Measurements from ENCODE around the gene UBE2J1. TPM values are rescaled to one million over a fixed set of nuclear protein-coding genes. Genes with fewer than 3 reads are reported as not detected.

UBE2J1 gene
- total RNA-seq, 1 experiment from 2014 or later, result 22.4 TPM

DNA sequence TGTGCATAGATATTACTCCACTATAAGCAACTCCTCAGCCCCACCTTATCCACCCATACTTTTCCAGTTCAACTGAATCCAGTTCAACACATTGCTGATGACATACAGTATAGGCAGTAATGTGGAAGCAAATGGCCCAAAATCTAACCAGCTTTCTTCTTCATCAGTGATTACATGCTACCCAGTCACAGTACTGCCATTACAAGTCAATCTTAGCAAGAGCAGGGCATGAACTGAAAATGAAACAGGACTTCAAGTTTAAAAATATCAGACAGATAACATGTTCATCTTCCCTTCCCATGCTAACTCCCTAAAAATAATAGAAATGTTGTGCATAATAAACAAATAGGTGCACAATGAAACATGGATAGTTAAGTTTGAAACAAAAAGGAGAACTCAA, 40.3 kb upstream of the UBE2J1 start:
- no peaks in the 10 kb centered on the region for H3K79me2 ChIP-seq (ENCODE audit: low read length)
- BruUV-seq (replicated peaks), result no TSS peak
- no peaks in the 10 kb centered on the region for H3F3A ChIP-seq (ENCODE audit: low read length, unreplicated experiment)
- H3K4me2 ChIP-seq (ENCODE audit: low read length), result no peak overlapping the region
- no peak overlapping the region for H3K27ac ChIP-seq (ENCODE audit: low read length)
- H3K36me3 ChIP-seq (ENCODE audit: low read depth, low read length), result no peaks in the 10 kb centered on the region
- no peak overlapping the region for H3K4me3 ChIP-seq (ENCODE audit: low read length)
- DNase-seq, result no peak
- ChIA-PET POLR2A (ENCODE audit: unreplicated experiment) (no interaction called here), CTCF (no interaction called here)
- no peak overlapping the region for H3K9ac ChIP-seq (ENCODE audit: low read length)
- ATAC-seq, result no peak
- H4K20me1 ChIP-seq (ENCODE audit: low read length), result no peaks in the 10 kb centered on the region
- no peaks in the 10 kb centered on the region for H3K4me1 ChIP-seq (ENCODE audit: insufficient read depth, low read length)
- intact Hi-C loops (cut with micrococcal nuclease), result no loop called here
- TF ChIP-seq, protein P1, sequence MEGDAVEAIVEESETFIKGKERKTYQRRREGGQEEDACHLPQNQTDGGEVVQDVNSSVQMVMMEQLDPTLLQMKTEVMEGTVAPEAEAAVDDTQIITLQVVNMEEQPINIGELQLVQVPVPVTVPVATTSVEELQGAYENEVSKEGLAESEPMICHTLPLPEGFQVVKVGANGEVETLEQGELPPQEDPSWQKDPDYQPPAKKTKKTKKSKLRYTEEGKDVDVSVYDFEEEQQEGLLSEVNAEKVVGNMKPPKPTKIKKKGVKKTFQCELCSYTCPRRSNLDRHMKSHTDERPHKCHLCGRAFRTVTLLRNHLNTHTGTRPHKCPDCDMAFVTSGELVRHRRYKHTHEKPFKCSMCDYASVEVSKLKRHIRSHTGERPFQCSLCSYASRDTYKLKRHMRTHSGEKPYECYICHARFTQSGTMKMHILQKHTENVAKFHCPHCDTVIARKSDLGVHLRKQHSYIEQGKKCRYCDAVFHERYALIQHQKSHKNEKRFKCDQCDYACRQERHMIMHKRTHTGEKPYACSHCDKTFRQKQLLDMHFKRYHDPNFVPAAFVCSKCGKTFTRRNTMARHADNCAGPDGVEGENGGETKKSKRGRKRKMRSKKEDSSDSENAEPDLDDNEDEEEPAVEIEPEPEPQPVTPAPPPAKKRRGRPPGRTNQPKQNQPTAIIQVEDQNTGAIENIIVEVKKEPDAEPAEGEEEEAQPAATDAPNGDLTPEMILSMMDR (conservative IDR thresholded peaks at IDR 0.05; ENCODE audit: low read depth, low read length), result no peak
- no peak for TF ChIP-seq EZH2 (IDR thresholded peaks at IDR 0.05; ENCODE audit: low read length, unreplicated experiment)
- no peak for TF ChIP-seq EZH2phosphoT487 (IDR thresholded peaks at IDR 0.05; ENCODE audit: borderline replicate concordance, low read length)
- H3K9me3 ChIP-seq (ENCODE audit: low read length), result no peaks in the 10 kb centered on the region
- no peaks in the 10 kb centered on the region for H3K9me2 ChIP-seq (replicated peaks; ENCODE audit: low read length)
- no peaks in the 10 kb centered on the region for H3K27me3 ChIP-seq (ENCODE audit: low read length)
- H2AFZ ChIP-seq (ENCODE audit: low read length), result no peak overlapping the region

DNA sequence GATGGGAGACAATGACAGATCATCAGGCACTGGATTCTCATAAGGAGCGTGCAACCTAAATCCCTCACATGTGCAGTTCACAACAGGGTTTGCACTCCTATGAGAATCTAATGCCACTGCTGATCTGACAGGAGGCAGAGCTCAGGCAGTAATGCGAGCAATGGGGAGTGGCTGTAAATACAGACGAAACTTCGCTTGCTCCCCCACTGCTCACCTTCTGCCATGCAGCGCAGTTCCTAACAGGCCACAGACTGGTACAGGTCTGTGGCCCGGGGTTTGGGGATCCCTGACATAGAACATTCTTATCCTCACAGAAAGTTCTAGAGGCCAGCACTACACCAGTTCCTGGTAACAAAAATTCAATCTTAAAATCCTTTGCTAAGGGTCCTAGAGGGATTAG, 36.3 kb upstream of the UBE2J1 start:
- ChIA-PET POLR2A (ENCODE audit: unreplicated experiment) (no interaction called here), CTCF (no interaction called here)
- H2AFZ ChIP-seq (ENCODE audit: low read length), result no peak overlapping the region
- no peak overlapping the region for H3K9ac ChIP-seq (ENCODE audit: low read length)
- no peaks in the 10 kb centered on the region for H3K9me3 ChIP-seq (ENCODE audit: low read length)
- no peaks in the 10 kb centered on the region for H3F3A ChIP-seq (ENCODE audit: low read length, unreplicated experiment)
- no peak overlapping the region for H3K27ac ChIP-seq (ENCODE audit: low read length)
- peaks cover 10% of the 10 kb centered on the region for H3K4me1 ChIP-seq (ENCODE audit: insufficient read depth, low read length)
- TF ChIP-seq EZH2 (IDR thresholded peaks at IDR 0.05; ENCODE audit: low read length, unreplicated experiment) (no peak), EZH2phosphoT487 (IDR thresholded peaks at IDR 0.05; ENCODE audit: borderline replicate concordance, low read length) (no peak)
- TF ChIP-seq, protein P1 (conservative IDR thresholded peaks at IDR 0.05; ENCODE audit: low read depth, low read length), result no peak
- no peak overlapping the region for H3K4me2 ChIP-seq (ENCODE audit: low read length)
- no TSS peak for BruUV-seq (replicated peaks)
- H3K9me2 ChIP-seq (replicated peaks; ENCODE audit: low read length), result no peaks in the 10 kb centered on the region
- no peak for ATAC-seq
- DNase-seq, result no peak
- no peaks in the 10 kb centered on the region for H3K36me3 ChIP-seq (ENCODE audit: low read depth, low read length)
- no peaks in the 10 kb centered on the region for H3K79me2 ChIP-seq (ENCODE audit: low read length)
- intact Hi-C loops (cut with micrococcal nuclease), result no loop called here
- no peaks in the 10 kb centered on the region for H4K20me1 ChIP-seq (ENCODE audit: low read length)
- H3K4me3 ChIP-seq (ENCODE audit: low read length), result no peak overlapping the region
- no peaks in the 10 kb centered on the region for H3K27me3 ChIP-seq (ENCODE audit: low read length)

DNA sequence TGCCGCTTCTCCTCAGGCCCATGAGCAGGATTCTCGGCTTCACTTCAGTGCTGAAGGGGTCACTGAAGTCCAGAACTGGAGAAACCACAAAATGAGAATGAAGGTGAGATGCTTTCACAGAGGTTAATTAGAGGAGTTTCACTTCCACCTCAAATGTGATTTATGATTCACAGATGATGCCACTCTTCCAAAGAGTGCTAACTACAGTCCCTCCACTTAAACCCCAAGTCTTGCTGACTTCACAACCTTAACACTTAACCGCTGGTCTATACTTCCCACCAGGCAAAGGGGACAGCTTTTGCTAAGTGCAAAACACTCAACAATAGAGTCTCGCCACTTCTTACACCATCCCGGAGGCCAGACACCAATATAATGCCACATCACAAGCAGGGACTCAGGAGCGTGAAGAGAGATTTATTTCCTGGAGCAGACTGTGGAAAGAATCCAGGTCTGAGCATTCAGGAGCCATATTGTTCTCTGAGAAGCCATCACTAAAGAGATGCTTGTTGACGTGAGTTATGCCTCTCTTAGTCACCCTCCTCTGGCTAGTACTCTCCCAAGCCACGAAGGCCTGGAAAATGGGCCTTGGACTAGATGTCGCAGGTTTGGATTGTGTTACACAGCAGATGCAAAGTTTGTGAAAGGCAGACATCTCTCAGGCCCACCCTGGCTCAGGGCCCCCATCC, 35.1 kb upstream of the UBE2J1 start:
- Histone ChIP-seq H3F3A (ENCODE audit: low read length, unreplicated experiment) (no peaks in the 10 kb centered on the region), H3K9me3 (ENCODE audit: low read length) (no peaks in the 10 kb centered on the region), H3K27me3 (ENCODE audit: low read length) (no peaks in the 10 kb centered on the region), H3K4me1 (ENCODE audit: insufficient read depth, low read length) (peaks cover 10% of the 10 kb centered on the region), H2AFZ (ENCODE audit: low read length) (no peak overlapping the region), H3K4me2 (ENCODE audit: low read length) (no peak overlapping the region), H3K9me2 (replicated peaks; ENCODE audit: low read length) (no peaks in the 10 kb centered on the region), H3K36me3 (ENCODE audit: low read depth, low read length) (no peaks in the 10 kb centered on the region), H3K4me3 (ENCODE audit: low read length) (no peak overlapping the region), H3K79me2 (ENCODE audit: low read length) (no peaks in the 10 kb centered on the region), H4K20me1 (ENCODE audit: low read length) (no peaks in the 10 kb centered on the region), H3K9ac (ENCODE audit: low read length) (no peak overlapping the region), H3K27ac (ENCODE audit: low read length) (no peak overlapping the region)
- intact Hi-C loops (cut with micrococcal nuclease), result no loop called here
- ChIA-PET POLR2A (ENCODE audit: unreplicated experiment) (interaction anchor here (0.6 kb wide), 1 partner anchor 32 kb away, joined by 5 read pairs; no protein-coding TSS in a partner anchor), CTCF (no interaction called here)
- BruUV-seq (replicated peaks), result no TSS peak
- DNase-seq, result no peak
- ATAC-seq, result no peak
- TF ChIP-seq EZH2phosphoT487 (IDR thresholded peaks at IDR 0.05; ENCODE audit: borderline replicate concordance, low read length) (no peak), EZH2 (IDR thresholded peaks at IDR 0.05; ENCODE audit: low read length, unreplicated experiment) (no peak)
- TF ChIP-seq, protein P1 (conservative IDR thresholded peaks at IDR 0.05; ENCODE audit: low read depth, low read length), result no peak
